ENCODE data around the gene SIAH2.

SIAH2 gene

DNA sequence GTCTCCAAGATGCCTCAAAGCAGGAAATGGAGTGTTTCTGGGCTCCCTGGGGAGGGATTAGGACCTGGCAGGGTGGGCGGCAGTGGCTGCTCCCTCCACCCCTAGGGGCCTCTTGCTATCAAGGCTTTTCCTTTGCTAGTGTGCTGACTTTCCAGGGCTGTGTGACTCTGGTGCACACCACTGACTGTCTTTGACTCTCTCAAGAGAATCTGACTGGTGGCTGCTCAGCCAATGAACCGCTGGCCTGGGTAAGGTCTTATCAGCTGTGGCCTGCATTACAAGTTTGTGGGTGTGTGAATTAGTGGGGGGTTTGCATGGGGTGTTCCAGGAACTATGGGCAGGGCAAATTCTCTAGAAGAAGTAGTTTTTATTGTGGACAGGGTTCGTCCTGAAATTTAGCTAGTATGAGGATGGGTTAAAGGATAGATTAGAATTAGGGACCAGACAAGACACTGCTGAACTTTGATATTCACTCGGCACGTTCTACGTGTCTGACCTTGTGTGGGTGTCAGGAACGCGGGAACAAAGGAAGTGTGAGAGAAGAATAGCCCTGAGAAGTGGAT is 29.5 kb downstream of the SIAH2 start:
- DNase-seq, result no peak

DNA sequence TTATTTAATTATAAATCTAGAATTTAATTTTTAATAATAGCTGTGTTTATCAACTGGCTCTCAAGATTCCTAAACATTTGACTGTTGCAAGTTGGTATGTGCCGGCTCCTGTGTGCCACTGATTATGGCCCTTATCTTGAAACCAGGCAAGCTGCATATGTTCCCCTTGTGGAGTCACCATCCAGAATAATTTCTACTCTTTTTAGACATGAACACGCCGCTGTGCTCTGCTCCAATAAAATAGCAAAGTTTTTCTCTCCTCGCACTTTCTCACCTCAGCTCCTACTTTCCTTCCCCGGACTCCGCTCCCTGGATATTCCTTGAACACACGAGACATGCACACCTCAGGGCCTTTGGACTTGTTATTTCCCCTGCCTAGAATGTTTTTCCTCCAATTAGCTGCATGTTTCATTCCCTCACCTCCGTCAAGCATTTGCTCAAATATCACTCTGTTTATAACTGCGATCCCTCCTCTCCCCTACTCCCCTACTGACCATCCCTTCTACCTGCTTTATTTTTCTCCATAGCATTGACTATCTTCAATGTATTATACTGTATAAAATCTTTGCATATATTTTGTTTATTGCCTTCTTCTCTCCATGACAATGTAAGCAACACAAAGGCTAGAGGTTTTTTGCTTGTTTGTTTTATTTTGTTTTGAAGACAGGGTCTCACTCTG is 33.1 kb downstream of the SIAH2 start:
- DNase-seq, result no peak

DNA sequence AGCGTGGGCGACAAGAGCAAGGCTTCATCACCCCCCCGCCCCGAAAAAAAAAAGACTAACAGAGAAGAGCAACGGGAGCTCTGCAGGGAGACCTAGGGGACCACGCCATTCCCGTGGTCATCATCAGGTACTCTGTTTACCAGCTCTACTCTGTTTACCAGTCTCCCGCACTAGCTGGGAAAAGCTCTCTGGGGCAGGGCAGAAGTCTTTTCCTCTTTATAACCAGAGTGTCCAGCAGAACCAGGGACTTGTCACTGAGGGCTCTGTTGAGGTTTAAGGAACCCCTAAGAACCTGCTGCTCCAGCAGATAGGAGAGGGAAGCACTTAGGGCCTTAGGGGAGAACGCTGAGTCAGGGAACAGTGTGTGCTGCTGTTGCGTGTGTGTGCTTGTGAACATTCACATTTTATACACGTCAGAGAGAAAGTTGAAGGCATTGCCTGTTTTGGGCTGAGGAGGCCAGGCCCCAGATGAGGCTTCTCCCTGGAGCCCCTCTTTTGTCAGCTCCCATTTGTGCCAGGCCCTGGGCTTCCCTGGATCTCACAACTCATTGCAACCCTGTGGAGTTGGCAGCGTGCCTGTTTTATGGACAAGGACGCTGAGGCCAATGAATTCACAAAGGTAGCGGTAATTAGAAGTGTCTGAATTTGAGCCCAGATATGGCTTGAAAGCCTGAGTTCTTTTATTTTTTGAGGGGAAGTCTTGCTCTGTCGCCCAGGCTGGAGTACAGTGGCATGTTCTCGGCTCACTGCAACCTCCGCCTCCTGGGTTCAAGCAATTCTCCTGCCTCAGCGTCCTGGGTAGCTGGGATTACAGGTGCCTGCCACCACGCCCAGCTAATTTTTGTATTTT is 35.1 kb downstream of the SIAH2 start:
- no peak for DNase-seq

DNA sequence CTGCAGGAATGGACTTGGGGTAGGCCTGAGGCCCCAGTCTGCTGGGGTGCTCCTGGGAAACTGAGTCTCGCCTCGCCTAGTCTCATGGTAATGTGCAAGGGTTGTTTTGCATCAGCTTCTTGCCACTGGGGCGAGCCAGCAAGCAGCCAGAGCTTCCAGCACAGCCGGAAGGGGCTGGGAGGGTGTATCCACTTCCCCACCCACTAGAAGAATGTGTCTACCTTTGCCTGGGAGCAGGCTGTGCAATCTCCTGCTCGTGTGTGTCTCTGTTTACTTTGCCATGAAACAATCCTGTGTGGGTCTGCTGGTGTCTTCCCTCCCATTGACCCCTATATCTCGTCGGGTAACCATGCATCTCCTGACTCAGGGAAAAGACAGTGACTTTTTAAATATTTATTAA is 37.4 kb downstream of the SIAH2 start:
- DNase-seq, result no peak

DNA sequence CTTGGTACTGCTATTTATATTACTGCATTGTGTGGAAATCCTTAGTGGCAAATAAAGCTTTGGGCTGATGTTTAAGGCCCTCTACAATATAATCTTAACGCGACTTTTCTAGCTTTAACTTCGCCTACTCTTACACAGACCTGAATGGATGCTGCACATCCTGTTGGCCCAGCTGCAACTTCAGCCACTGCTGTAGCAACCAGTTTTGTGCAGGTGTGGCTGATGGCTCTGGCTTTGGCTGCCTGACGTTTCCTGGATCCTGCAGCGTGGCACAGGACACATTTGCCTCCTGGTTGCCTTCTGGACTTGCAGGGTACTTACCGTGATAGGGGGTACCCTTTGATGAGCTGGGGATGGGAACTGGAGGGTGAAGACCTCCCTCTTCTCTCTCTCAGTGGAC is 39.0 kb downstream of the SIAH2 start:
- DNase-seq, result no peak

DNA sequence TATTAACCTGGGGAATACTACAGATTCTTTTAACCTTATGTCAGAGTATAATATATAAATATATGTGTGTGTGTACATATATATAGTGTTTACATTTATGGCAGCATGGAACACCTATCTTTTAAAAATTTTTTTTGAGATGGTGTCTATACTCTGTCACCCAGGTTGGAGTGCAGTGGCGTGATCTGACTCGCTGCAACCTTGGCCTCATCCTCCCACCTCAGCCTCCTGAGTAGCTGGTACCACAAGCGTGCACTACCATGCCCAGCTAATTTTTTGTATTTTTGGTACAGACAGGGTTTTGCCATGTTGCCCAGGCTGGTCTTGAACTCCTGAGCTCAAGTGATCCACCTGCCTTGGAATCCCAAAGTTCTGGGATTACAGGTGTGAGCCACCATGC is 40.7 kb downstream of the SIAH2 start:
- no peak for DNase-seq

DNA sequence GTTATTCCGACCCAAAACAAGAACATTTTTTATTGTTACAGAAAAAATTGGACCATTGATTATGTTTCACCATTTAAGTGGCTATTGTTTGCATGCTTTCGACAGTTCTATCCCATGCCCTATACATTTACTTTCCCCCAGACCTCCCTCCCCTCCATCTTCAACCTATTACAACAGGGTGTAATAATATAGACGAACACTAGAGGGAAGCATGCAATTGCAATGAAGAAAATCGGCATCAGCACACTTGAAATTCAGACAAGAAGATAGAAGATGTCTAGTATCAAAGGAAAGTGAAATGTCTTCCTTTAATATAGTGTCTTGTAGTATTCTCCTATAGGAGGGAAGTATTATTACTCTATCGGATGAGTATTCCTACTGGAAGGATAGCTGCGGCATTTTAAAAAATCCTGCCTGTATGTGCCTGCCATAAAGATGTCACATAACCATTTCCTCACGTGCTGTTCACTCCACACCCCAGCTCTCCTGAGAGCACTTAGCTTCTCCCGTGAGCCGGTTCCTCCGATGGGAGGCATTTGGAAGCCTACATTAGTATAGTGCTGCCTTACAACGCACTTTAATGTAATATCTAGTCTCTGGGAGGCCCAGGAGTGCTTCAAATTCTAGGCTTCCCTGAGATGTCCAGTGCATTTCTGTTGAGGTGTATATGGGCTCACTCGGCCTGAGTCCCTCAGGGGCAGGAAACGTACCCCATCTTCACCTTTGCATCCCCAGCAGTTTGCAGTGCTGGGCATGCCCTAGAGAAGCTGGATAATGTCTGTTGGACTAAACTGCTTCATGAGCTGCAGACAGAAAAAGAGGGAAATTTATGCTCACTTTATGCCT is 41.5 kb downstream of the SIAH2 start:
- no peak for DNase-seq

DNA sequence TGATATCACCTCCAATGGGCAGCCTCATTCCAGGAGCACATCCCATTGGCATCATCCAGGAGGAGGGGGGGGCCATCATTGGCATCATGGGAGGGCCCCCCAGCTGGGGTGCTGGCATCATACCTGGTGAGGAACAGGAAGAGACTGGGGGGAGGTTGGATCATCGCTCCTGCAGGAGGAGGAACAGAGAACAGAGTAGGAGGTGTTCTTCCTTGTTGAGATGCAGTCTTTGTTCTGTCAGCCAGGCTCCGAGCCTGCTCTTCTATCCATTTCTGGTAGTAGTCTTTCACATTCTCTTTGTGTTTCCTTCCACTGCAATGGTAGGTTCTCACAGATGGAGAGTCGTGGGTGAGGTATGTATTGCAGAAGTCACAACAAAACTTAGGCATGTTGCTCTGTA is 42.5 kb downstream of the SIAH2 start:
- DNase-seq, result no peak

DNA sequence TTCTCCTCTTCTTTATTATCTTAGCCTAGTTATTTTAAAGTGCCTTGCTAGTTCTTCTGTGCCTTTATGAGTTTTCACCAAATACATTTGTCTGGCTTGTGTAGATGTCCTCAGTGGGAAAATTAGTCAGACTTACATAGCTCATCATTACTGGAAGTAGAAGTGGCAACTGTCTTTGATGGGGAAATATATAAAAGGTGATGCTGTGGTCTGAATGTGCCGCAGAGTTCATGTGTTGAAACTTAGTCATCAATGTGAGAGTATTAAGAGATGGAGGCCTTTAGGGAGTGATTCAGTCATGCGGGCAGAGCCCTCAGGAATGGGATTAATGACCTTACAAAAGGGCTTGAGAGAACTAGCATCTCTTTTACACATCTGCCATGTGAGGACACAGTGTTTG is 52.9 kb downstream of the SIAH2 start:
- no peak for DNase-seq

DNA sequence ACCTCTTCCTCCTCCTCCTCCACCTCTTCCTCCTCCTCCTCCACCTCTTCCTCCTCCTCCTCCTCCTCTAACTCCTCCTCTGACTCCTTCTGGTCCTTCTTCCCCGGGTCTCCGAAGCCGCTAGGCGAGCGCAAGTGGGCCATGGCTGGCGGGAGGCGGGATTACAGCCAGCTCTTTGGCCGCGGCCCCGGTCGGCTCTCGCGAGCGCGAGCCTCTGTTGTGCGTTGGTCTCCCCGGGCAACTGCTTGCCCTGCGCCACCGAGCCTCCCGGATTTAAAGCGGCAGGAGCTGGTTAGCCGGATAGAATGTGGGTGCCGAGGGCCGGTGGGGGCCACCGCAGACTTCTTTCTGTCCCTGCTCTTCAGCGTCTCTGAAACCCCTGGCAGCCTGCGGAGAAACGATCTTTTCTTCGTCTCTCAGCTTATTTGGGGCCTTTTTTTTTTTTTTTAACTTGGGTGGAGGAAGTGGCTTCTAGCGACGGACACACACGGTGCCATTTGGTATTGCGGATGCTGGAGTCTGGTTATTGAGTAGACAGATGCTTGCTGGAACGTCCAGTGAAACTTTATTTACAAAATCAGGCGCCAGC is 59.1 kb downstream of the SIAH2 start, which contains the start of gene ERICH6:
TSS of gene ERICH6 (minus strand) at position 165 of the 589 bp plus-strand sequence. CDS start at position 143, 22 bp downstream.
- DNase-seq, result peak; percentile 53

DNA sequence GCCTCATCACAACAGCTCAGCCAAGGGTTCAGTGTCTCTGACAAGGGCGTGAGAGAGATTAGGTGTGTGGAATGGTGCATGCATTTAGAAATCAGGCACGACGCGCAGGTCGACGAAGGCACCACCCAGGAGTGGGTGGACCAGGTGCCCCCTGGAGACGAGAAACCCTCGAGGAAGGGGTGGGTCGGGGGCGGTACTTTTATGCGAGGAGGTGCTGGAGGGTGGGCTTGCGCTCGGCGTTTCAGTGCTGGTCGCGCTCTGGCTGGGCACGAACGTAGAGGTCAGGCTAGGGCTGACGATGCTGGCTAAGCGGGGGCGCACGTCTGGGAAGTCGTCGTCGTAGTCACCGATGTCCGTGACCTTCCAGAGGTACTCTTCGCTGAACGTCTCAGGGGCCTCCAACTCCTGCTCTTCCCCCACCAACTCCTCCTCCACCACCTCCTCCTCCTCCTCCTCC is 59.6 kb downstream of the SIAH2 start:
- DNase-seq, result no peak

DNA sequence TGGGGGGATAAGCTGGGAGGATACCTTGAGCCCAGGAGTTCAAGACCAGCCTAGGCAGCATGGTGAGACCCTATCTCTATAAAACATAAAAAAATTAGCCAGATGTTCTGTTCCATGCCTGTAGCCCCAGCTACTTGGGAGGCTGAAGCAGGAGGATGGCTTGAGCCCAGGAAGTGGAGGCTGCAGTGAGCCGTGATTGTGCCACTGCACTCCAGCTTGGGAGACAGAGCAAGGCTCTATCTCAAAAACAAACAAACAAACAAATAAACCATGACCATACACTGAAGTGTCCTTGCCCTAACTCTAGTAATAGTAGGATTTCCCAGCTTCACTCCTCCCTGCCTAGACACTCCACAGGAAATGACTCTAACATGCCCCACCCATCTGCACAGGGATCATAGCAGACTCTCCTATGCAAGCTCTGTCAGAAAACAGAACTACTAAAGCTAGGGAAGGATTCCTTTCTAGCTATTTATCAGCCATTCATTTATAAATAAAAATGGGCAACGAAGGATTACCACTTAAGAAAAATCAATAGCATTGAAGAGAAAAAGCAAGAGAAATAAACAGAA is 63.8 kb downstream of the SIAH2 start:
- DNase-seq, result no peak

DNA sequence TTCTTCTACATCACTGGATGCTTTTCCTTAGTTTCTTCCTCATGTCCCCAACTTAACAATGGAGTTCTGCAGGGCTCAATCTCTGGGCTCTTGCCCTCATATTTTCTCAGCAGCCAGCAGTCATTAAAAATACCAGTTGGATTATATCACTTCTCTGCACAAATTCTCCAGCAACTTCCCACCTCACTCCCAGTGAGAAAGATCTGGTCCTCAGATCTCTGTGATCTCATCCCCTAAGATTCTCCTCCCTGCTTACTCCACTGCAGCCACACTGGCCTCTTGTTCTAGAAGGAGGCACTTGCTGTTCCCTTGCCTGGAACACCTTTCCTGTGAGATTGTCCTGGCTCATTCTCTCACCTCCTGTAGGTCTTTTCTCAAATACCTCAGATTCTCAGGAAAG is 65.3 kb downstream of the SIAH2 start:
- no peak for DNase-seq

DNA sequence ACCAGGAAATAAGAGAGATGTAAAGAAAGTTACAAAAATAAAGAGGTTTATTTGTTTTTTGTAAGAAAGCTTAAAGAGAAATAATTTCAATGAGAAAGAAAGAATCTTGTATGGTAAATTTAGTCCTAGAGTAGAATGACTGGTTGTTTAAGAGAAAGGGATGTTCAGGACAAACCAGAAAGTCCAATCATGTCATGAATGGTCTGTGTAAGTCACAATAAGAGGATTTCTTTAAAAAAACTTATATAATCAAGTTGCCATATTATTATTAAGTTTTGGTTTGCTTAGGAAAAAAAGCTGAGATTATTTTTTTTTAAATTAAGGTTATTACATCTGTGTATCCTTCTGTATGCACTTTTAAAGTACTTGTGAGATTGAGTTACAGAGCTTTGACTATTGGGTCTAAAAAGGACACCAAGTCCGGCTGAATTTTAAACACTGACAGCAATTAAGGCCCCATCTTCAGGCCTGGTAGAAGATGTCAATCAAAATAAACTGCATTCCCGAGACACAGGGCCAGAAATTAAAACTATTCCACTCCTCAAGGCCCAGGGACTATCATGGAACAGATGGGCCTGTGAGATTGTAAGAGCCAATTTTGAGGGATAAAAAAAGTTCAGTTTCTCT is 71.4 kb downstream of the SIAH2 start:
- DNase-seq, result no peak

Data from cortex of kidney (tissue), 1 donor.